AG04450 (cell line): ENCODE results near the gene MFSD2A. TPM values are rescaled to one million over a fixed set of nuclear protein-coding genes. Genes with fewer than 3 reads are reported as not detected.

ENCODE experiments used
- CTCF ChIA-PET: fragments of 300-600, 350-600 bp; formaldehyde crosslinking; extraction: SDS; loops from one replicate; lab custom pipeline; 2022; ENCODE audit warnings: antibody characterized with exemption, inconsistent platforms; lab: Charles Lee
- POLR2A ChIA-PET: fragments of 350-600 bp; formaldehyde crosslinking; extraction: SDS; loops from one replicate; lab custom pipeline; 2021; ENCODE audit warnings: antibody characterized with exemption, inconsistent platforms; lab: Yijun Ruan, JAX
- DNase-seq: peaks from one replicate; pipeline ENCODE4 v3.0.0-alpha.2; 2011; ENCODE audit warnings: low read depth, low spot score
- H3K27ac ChIP-seq: one replicate; pipeline ENCODE4 v1.5.1; 2012; ENCODE audit warnings: low read depth, low read length, control low read depth
- H3K27me3 ChIP-seq: one replicate; pipeline ENCODE4 v1.6.0; 2012; ENCODE audit warnings: low read length; ENCODE audit not compliant: control insufficient read depth, insufficient read depth
- H3K4me3 ChIP-seq: 2 replicates; pipeline ENCODE4 v1.5.1; 2011; ENCODE audit warnings: mild to moderate bottlenecking, low read depth, low read length, control low read depth
- H3K9me3 ChIP-seq: 2 replicates; pipeline ENCODE4 v1.5.1; 2012; ENCODE audit warnings: low read length; ENCODE audit not compliant: control insufficient read depth, insufficient read depth
- CTCF ChIP-seq: IDR thresholded peaks from 2 replicates; pipeline ENCODE4 v1.5.1; 2011; ENCODE audit warnings: low read depth, low read length, control low read depth, inconsistent platforms
- polyA plus RNA-seq: library from polyadenylated mRNA; depleted of rRNA; stranded (reverse); fragments of >200 nt; gene quantifications from 2 replicates; pipeline ENCODE4 v1.2.3, GENCODE V29; 2011

Gene MFSD2A
- polyA plus RNA-seq, 1 experiment, result 1.6 TPM

GRCh38 chr1:39922251-39922688 lies 32.7 kb upstream of the MFSD2A start:
- ChIA-PET POLR2A (no interaction called here), CTCF (interaction anchor here (0.9 to 5.2 kb wide), 2 partner anchors 52 to 111 kb away, joined by 3 to 63 read pairs; no protein-coding TSS in a partner anchor)
- Histone ChIP-seq H3K4me3 (no peak overlapping the region), H3K9me3 (no peaks in the 10 kb centered on the region; the same call in 1 of the 2 replicates), H3K27ac (no peak overlapping the region), H3K27me3 (peaks cover 17% of the 10 kb centered on the region)
- TF ChIP-seq CTCF, result no peak
- no peak for DNase-seq

GRCh38 chr1:39925721-39926342 lies 29.1 kb upstream of the MFSD2A start:
- ChIA-PET CTCF (interaction anchor here (0.7 to 3.3 kb wide), 4 partner anchors 15 to 106 kb away, joined by 3 to 13 read pairs (median 4); no protein-coding TSS in a partner anchor), POLR2A (no interaction called here)
- H3K27ac ChIP-seq, result no peak overlapping the region
- peaks cover 19% of the 10 kb centered on the region for H3K27me3 ChIP-seq
- no peak for DNase-seq
- H3K4me3 ChIP-seq, result no peak overlapping the region
- H3K9me3 ChIP-seq, result no peaks in the 10 kb centered on the region; the same call in 1 of the 2 replicates
- TF ChIP-seq CTCF, result no peak

- Histone ChIP-seq H3K9me3 (no peaks in the 10 kb centered on the region; the same call in 1 of the 2 replicates), H3K27ac (no peak overlapping the region), H3K27me3 (peaks cover 19% of the 10 kb centered on the region), H3K4me3 (no peak overlapping the region)
- POLR2A ChIA-PET, result interaction anchor here (1.0 kb wide), 1 partner anchor 29 kb away, joined by 4 read pairs; the partner anchor contains the start of gene MFSD2A
- no peak for DNase-seq
- no peak for TF ChIP-seq CTCF
- CTCF ChIA-PET, result interaction anchor here (1.0 to 3.3 kb wide), 3 partner anchors 14 to 48 kb away, joined by 3 to 13 read pairs (median 3); no protein-coding TSS in a partner anchor
Measured at GRCh38 chr1:39926343-39926793, 28.6 kb upstream of the MFSD2A start.

GRCh38 chr1:39926820-39927219 lies 28.1 kb upstream of the MFSD2A start:
- TF ChIP-seq CTCF, result no peak
- Histone ChIP-seq H3K4me3 (no peak overlapping the region), H3K27me3 (peaks cover 15% of the 10 kb centered on the region), H3K9me3 (no peaks in the 10 kb centered on the region; the same call in 1 of the 2 replicates), H3K27ac (no peak overlapping the region)
- POLR2A ChIA-PET, result interaction anchor here (1.0 kb wide), 1 partner anchor 29 kb away, joined by 4 read pairs; the partner anchor contains the start of gene MFSD2A
- CTCF ChIA-PET, result interaction anchor here (1.1 kb wide), 1 partner anchor 46 kb away, joined by 3 read pairs; no protein-coding TSS in a partner anchor
- no peak for DNase-seq

- DNase-seq, result no peak
- POLR2A ChIA-PET, result interaction anchor here (1.0 kb wide), 1 partner anchor 28 kb away, joined by 4 read pairs; the partner anchor contains the start of gene MFSD2A
- CTCF ChIA-PET, result interaction anchor here (1.1 kb wide), 1 partner anchor 45 kb away, joined by 3 read pairs; no protein-coding TSS in a partner anchor
- no peaks in the 10 kb centered on the region for H3K9me3 ChIP-seq
- H3K27ac ChIP-seq, result no peak overlapping the region
- H3K4me3 ChIP-seq, result no peak overlapping the region
- TF ChIP-seq CTCF, result no peak
- H3K27me3 ChIP-seq, result peaks cover 8% of the 10 kb centered on the region
Measured at GRCh38 chr1:39927538-39927937, 27.4 kb upstream of the MFSD2A start.
